Colonic mucosa (tissue), 4 donors: ENCODE measurements around the gene CREBBP. TPM values are rescaled to one million over a fixed set of nuclear protein-coding genes. Genes with fewer than 3 reads are reported as not detected.

ENCODE experiments used
- DNase-seq: peaks from one replicate; pipeline ENCODE4 v3.0.0-alpha.2; 2020
- H3K27ac ChIP-seq: fragments of 200-600 bp; one replicate; pipeline ENCODE4 v1.8.0; 2021
- H3K27me3 ChIP-seq: fragments of 200-600 bp; one replicate; pipeline ENCODE4 v1.8.0; 2021
- H3K36me3 ChIP-seq: fragments of 200-600 bp; one replicate; pipeline ENCODE4 v1.8.0; 2021
- H3K4me1 ChIP-seq: fragments of 200-600 bp; one replicate; pipeline ENCODE4 v1.8.0; 2021; ENCODE audit warnings: mild to moderate bottlenecking
- H3K4me3 ChIP-seq: fragments of 200-600 bp; one replicate; pipeline ENCODE4 v1.8.0; 2021
- H3K9ac ChIP-seq, 2 donors: one replicate each; pipeline ENCODE4 v1.7.0; 2013; ENCODE audit warnings: control low read depth in 2 of 2, low read depth in 2 of 2, low read length in 2 of 2
- H3K9me3 ChIP-seq: fragments of 200-600 bp; one replicate; pipeline ENCODE4 v1.8.0; 2021
- intact Hi-C: fragments of 100-400 bp; cut with DNase I; formaldehyde crosslinking; loops from one replicate; pipeline ENCODE4 v1.14.1; 2022
- total RNA-seq, 2 donors: library from RNA; stranded (reverse); fragmentation: NEBNext Ultra II Directional in 1 of 2; extraction: Animal tissue kit (Norgen Biotek cat#: 25700) in 1 of 2; gene quantifications; one replicate each; pipeline ENCODE4 v1.2.1, GENCODE V29; 2021
- TF ChIP-seq, protein P1 (sequence below): fragments of 200-600 bp; IDR thresholded peaks from one replicate; pipeline ENCODE4 v1.8.0; 2022; ENCODE audit warnings: antibody characterized with exemption, mild to moderate bottlenecking
- donor health status: healthy.
- donor health status: DM: no; HTN: no; CAD: no.
- donor health status: DM: no; HTN: no; CAD: no.

The CREBBP gene
- total RNA-seq, 2 donors from 2014 or later, result 42.0 to 45.2 TPM

DNA sequence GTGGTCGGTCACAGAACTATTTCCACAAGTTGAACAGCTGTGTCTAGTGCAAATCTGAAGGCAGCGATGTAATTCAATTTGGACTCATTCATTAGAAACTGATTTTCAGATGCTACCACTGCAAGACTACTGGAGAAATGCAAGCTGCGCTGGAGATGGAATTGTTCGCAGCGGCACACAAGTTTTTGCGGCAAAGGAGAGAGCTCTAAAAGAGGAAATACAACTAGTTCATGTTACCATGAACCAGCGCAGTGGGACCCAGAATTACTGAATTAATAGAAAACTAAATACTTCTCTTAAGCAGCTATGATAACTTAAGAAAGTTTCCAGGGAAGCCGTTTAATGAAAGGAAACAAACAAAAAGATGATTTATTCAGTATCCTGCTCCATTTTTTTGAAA, 1.9 kb downstream of the CREBBP start:
- Histone ChIP-seq H3K4me1 (peaks cover 6% of the 10 kb centered on the region), H3K27ac (no peak overlapping the region), H3K9ac (peak overlapping the region; percentile 73 to 76), H3K27me3 (no peaks in the 10 kb centered on the region), H3K36me3 (no peaks in the 10 kb centered on the region), H3K4me3 (peak overlapping the region; percentile 84), H3K9me3 (no peaks in the 10 kb centered on the region)
- no peak for DNase-seq
- intact Hi-C loops, result loop anchor here (5.0 to 10.0 kb wide), 2 partner anchors 104 to 186 kb away; no protein-coding TSS in a partner anchor
- TF ChIP-seq, protein P1, sequence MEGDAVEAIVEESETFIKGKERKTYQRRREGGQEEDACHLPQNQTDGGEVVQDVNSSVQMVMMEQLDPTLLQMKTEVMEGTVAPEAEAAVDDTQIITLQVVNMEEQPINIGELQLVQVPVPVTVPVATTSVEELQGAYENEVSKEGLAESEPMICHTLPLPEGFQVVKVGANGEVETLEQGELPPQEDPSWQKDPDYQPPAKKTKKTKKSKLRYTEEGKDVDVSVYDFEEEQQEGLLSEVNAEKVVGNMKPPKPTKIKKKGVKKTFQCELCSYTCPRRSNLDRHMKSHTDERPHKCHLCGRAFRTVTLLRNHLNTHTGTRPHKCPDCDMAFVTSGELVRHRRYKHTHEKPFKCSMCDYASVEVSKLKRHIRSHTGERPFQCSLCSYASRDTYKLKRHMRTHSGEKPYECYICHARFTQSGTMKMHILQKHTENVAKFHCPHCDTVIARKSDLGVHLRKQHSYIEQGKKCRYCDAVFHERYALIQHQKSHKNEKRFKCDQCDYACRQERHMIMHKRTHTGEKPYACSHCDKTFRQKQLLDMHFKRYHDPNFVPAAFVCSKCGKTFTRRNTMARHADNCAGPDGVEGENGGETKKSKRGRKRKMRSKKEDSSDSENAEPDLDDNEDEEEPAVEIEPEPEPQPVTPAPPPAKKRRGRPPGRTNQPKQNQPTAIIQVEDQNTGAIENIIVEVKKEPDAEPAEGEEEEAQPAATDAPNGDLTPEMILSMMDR, result no peak

DNA sequence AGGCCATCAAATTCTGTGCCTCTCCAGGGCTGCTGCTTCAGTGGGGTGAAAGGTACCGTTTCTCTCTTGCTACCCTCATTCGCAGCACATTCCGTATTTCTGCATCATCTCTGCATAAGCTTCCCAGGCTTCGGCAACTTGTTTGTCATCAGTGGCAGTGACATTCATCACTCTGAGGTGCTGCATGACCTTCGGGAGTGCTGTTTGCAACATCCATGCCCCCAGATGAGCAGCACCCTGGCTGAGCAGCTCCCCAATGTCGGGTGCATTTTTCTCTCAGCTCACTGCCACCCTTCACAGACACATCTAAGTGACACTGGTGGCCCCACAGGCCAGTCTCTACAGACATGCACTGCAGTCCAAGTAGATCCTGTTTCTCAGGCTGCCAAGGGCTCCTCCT, 3.8 kb downstream of the CREBBP start:
- H3K27ac ChIP-seq, result no peak overlapping the region
- peaks cover 13% of the 10 kb centered on the region for H3K4me1 ChIP-seq
- no peaks in the 10 kb centered on the region for H3K9me3 ChIP-seq
- no peak overlapping the region for H3K4me3 ChIP-seq
- no peaks in the 10 kb centered on the region for H3K27me3 ChIP-seq
- TF ChIP-seq, protein P1, result no peak
- intact Hi-C loops, result loop anchor here (5.0 to 10.0 kb wide), 2 partner anchors 102 to 184 kb away; no protein-coding TSS in a partner anchor
- DNase-seq, result no peak
- H3K36me3 ChIP-seq, result no peaks in the 10 kb centered on the region
- no peak overlapping the region for H3K9ac ChIP-seq

DNA sequence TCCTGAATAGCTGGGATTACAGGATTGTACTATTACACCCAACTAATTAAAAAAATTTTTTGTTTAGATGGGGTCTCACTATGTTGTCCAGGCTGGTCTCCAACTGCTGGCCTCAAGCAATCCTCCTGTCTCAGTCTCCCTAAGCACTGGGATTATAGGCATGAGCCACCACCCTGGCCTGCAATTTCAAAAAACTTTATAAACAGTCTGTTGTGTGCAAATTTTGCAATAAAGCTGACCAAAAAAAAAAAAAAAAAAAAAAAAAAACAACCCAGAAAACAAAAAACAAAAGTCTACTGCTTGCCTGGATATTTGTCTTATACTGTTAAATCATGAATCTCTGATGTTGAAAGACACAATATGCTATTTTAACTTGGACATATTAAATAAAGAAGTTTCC, 4.4 kb downstream of the CREBBP start:
- intact Hi-C loops, result loop anchor here (5.0 to 10.0 kb wide), 2 partner anchors 101 to 184 kb away; no protein-coding TSS in a partner anchor
- Histone ChIP-seq H3K9ac (no peak overlapping the region), H3K9me3 (no peaks in the 10 kb centered on the region), H3K27me3 (no peaks in the 10 kb centered on the region), H3K4me3 (no peak overlapping the region), H3K4me1 (peaks cover 13% of the 10 kb centered on the region), H3K36me3 (no peaks in the 10 kb centered on the region), H3K27ac (no peak overlapping the region)
- TF ChIP-seq, protein P1, result no peak
- no peak for DNase-seq

DNA sequence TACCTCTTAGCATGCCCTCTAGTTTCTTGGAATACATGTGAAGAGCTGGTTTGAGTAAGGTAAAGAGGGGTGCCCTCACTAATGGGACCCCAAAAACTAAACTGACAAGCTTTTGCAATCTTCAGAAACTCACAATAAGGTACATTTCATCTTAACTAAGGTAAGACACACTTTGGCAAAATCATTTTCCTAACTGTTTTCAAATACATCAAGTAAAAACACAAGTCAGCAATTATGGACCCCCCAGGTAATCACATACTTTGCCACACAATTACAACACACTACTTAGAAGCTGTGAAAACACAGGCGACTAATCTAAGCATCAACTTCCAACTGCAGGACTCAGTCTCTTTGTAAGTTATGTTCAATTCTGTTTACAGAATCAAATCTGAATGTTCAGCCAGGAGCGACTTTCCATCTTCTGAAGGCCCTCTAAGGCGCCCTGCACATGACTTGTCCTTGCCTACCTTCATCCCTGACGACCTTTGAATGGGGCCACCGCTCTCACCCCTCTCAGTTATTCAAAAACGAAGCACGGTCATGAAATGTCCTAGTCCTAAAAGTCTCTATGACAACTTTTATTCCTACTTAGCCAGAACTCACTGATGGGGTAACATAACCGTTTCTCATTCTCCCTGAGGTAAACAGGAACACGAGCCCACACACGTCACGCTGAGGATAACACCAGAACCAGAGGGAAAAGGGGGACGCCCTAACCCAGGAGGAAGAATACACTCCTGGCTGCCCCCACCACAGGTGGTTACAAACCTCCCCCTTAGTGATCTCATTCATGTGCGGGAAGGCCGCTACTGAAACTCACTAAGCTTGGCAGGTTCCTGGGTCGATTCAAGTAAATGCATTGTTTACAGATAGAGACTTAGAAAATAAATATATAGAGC, 5.5 kb downstream of the CREBBP start:
- intact Hi-C loops, result loop anchor here (5.0 to 10.0 kb wide), 2 partner anchors 100 to 183 kb away; no protein-coding TSS in a partner anchor
- Histone ChIP-seq H3K9me3 (no peaks in the 10 kb centered on the region), H3K36me3 (no peaks in the 10 kb centered on the region), H3K27me3 (no peaks in the 10 kb centered on the region), H3K4me1 (peaks cover 13% of the 10 kb centered on the region), H3K9ac (no peak overlapping the region), H3K4me3 (no peak overlapping the region), H3K27ac (no peak overlapping the region)
- TF ChIP-seq, protein P1, result no peak
- no peak for DNase-seq

DNA sequence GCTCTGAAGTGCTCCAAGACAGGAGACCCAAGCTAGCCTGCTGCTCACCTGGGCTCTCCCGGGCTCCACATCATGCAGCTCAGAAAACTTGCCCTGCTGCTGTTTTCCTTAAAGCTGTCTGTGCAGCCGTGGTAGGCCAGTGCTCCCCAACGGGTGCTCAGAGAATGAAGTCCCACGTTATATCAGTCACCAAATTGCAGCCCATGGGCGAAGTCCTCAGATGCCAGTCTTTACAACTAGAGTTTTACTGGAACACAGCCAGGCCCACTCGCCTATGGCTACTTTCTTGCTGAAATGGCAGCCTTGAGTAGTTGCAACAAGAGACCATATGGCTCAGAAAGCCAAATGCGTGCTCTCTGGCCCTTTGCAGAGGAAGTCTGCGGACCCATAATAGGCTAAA, 6.3 kb downstream of the CREBBP start:
- DNase-seq, result peak; percentile 61
- TF ChIP-seq, protein P1, result no peak
- intact Hi-C loops, result loop anchor here (10.0 kb wide), 1 partner anchor 99 kb away; no protein-coding TSS in a partner anchor
- Histone ChIP-seq H3K36me3 (no peaks in the 10 kb centered on the region), H3K27ac (no peak overlapping the region), H3K4me3 (no peak overlapping the region), H3K9me3 (no peaks in the 10 kb centered on the region), H3K27me3 (no peaks in the 10 kb centered on the region), H3K9ac (no peak overlapping the region), H3K4me1 (peaks cover 13% of the 10 kb centered on the region)
